ENCODE measurements around the gene KCNG2.

KCNG2 gene

GRCh38 chr18:79878741-79879378 lies 81.1 kb downstream of the KCNG2 start:
- H3K9me3 ChIP-seq (ENCODE audit: control insufficient read depth in 1 of 2, low read length in 2 of 2): no peaks in the 10 kb centered on the region
- no peak overlapping the region for H3K27ac ChIP-seq (ENCODE audit: low read length)
- H3K4me3 ChIP-seq (ENCODE audit: low read depth in 1 of 2, low read length in 2 of 2): no peak overlapping the region
- H3K27me3 ChIP-seq (ENCODE audit: low read depth, low read length): no peaks in the 10 kb centered on the region
- no peaks in the 10 kb centered on the region for H3K36me3 ChIP-seq (ENCODE audit: control insufficient read depth in 1 of 2, insufficient read depth in 2 of 2, low read length in 2 of 2)
- no peaks in the 10 kb centered on the region for H3K4me1 ChIP-seq (ENCODE audit: control insufficient read depth in 1 of 2, insufficient read depth in 2 of 2, low read length in 2 of 2)

GRCh38 chr18:79879566-79879965 lies 81.8 kb downstream of the KCNG2 start:
- no peak overlapping the region for H3K27ac ChIP-seq (ENCODE audit: low read length)
- H3K4me3 ChIP-seq (ENCODE audit: low read depth in 1 of 2, low read length in 2 of 2): no peak overlapping the region
- H3K36me3 ChIP-seq (ENCODE audit: control insufficient read depth in 1 of 2, insufficient read depth in 2 of 2, low read length in 2 of 2): no peaks in the 10 kb centered on the region
- H3K4me1 ChIP-seq (ENCODE audit: control insufficient read depth in 1 of 2, insufficient read depth in 2 of 2, low read length in 2 of 2): no peaks in the 10 kb centered on the region
- H3K27me3 ChIP-seq (ENCODE audit: low read depth, low read length): no peaks in the 10 kb centered on the region
- H3K9me3 ChIP-seq (ENCODE audit: control insufficient read depth in 1 of 2, low read length in 2 of 2): no peaks in the 10 kb centered on the region

- Histone ChIP-seq H3K4me3 (ENCODE audit: low read depth in 1 of 2, low read length in 2 of 2) (no peak overlapping the region), H3K27ac (ENCODE audit: low read length) (no peak overlapping the region), H3K9me3 (ENCODE audit: control insufficient read depth in 1 of 2, low read length in 2 of 2) (no peaks in the 10 kb centered on the region), H3K27me3 (ENCODE audit: low read depth, low read length) (no peaks in the 10 kb centered on the region), H3K36me3 (ENCODE audit: control insufficient read depth in 1 of 2, insufficient read depth in 2 of 2, low read length in 2 of 2) (no peaks in the 10 kb centered on the region), H3K4me1 (ENCODE audit: control insufficient read depth in 1 of 2, insufficient read depth in 2 of 2, low read length in 2 of 2) (no peaks in the 10 kb centered on the region)
Observed at GRCh38 chr18:79881695-79882094, 84.0 kb downstream of the KCNG2 start.

- Histone ChIP-seq H3K36me3 (ENCODE audit: control insufficient read depth in 1 of 2, insufficient read depth in 2 of 2, low read length in 2 of 2) (no peaks in the 10 kb centered on the region), H3K27me3 (ENCODE audit: low read depth, low read length) (no peaks in the 10 kb centered on the region), H3K4me3 (ENCODE audit: low read depth in 1 of 2, low read length in 2 of 2) (no peak overlapping the region), H3K9me3 (ENCODE audit: control insufficient read depth in 1 of 2, low read length in 2 of 2) (peaks cover 0 to 2% of the 10 kb centered on the region in 2 donors), H3K4me1 (ENCODE audit: control insufficient read depth in 1 of 2, insufficient read depth in 2 of 2, low read length in 2 of 2) (no peaks in the 10 kb centered on the region), H3K27ac (ENCODE audit: low read length) (no peak overlapping the region)
Observed at GRCh38 chr18:79882522-79883241, 84.9 kb downstream of the KCNG2 start.

GRCh38 chr18:79883461-79884293 lies 85.9 kb downstream of the KCNG2 start:
- Histone ChIP-seq H3K27ac (ENCODE audit: low read length) (no peak overlapping the region), H3K4me1 (ENCODE audit: control insufficient read depth in 1 of 2, insufficient read depth in 2 of 2, low read length in 2 of 2) (no peaks in the 10 kb centered on the region), H3K36me3 (ENCODE audit: control insufficient read depth in 1 of 2, insufficient read depth in 2 of 2, low read length in 2 of 2) (no peaks in the 10 kb centered on the region), H3K9me3 (ENCODE audit: control insufficient read depth in 1 of 2, low read length in 2 of 2) (peaks cover 0 to 7% of the 10 kb centered on the region in 2 donors), H3K27me3 (ENCODE audit: low read depth, low read length) (no peaks in the 10 kb centered on the region), H3K4me3 (ENCODE audit: low read depth in 1 of 2, low read length in 2 of 2) (no peak overlapping the region)

GRCh38 chr18:79884294-79884962 lies 86.7 kb downstream of the KCNG2 start:
- Histone ChIP-seq H3K36me3 (ENCODE audit: control insufficient read depth in 1 of 2, insufficient read depth in 2 of 2, low read length in 2 of 2) (no peaks in the 10 kb centered on the region), H3K4me1 (ENCODE audit: control insufficient read depth in 1 of 2, insufficient read depth in 2 of 2, low read length in 2 of 2) (no peaks in the 10 kb centered on the region), H3K27ac (ENCODE audit: low read length) (no peak overlapping the region), H3K27me3 (ENCODE audit: low read depth, low read length) (no peaks in the 10 kb centered on the region), H3K4me3 (ENCODE audit: low read depth in 1 of 2, low read length in 2 of 2) (no peak overlapping the region), H3K9me3 (ENCODE audit: control insufficient read depth in 1 of 2, low read length in 2 of 2) (peaks cover 2 to 13% of the 10 kb centered on the region in 2 donors)

- Histone ChIP-seq H3K36me3 (ENCODE audit: control insufficient read depth in 1 of 2, insufficient read depth in 2 of 2, low read length in 2 of 2) (no peaks in the 10 kb centered on the region), H3K27ac (ENCODE audit: low read length) (no peak overlapping the region), H3K27me3 (ENCODE audit: low read depth, low read length) (no peaks in the 10 kb centered on the region)
Observed at GRCh38 chr18:79884963-79885728, 87.4 kb downstream of the KCNG2 start.

GRCh38 chr18:79887181-79888000 lies 89.7 kb downstream of the KCNG2 start:
- Histone ChIP-seq H3K27ac (ENCODE audit: low read length) (no peak overlapping the region), H3K9me3 (ENCODE audit: control insufficient read depth in 1 of 2, low read length in 2 of 2) (peaks cover 7 to 28% of the 10 kb centered on the region in 2 donors), H3K27me3 (ENCODE audit: low read depth, low read length) (no peaks in the 10 kb centered on the region), H3K36me3 (ENCODE audit: control insufficient read depth in 1 of 2, insufficient read depth in 2 of 2, low read length in 2 of 2) (no peaks in the 10 kb centered on the region), H3K4me1 (ENCODE audit: control insufficient read depth in 1 of 2, insufficient read depth in 2 of 2, low read length in 2 of 2) (no peaks in the 10 kb centered on the region), H3K4me3 (ENCODE audit: low read depth in 1 of 2, low read length in 2 of 2) (no peak overlapping the region)

More at GRCh38 chr18:79884963-79885728, 87.4 kb downstream of the KCNG2 start:
- H3K4me3 ChIP-seq (ENCODE audit: low read depth in 1 of 2, low read length in 2 of 2): no peak overlapping the region
- H3K9me3 ChIP-seq (ENCODE audit: control insufficient read depth in 1 of 2, low read length in 2 of 2): peaks cover 7 to 18% of the 10 kb centered on the region in 2 donors
- H3K4me1 ChIP-seq (ENCODE audit: control insufficient read depth in 1 of 2, insufficient read depth in 2 of 2, low read length in 2 of 2): no peaks in the 10 kb centered on the region

- no peaks in the 10 kb centered on the region for H3K4me1 ChIP-seq (ENCODE audit: control insufficient read depth in 1 of 2, insufficient read depth in 2 of 2, low read length in 2 of 2)
- no peaks in the 10 kb centered on the region for H3K36me3 ChIP-seq (ENCODE audit: control insufficient read depth in 1 of 2, insufficient read depth in 2 of 2, low read length in 2 of 2)
- no peaks in the 10 kb centered on the region for H3K27me3 ChIP-seq (ENCODE audit: low read depth, low read length)
- H3K9me3 ChIP-seq (ENCODE audit: control insufficient read depth in 1 of 2, low read length in 2 of 2): peaks cover 7 to 28% of the 10 kb centered on the region in 2 donors
- H3K27ac ChIP-seq (ENCODE audit: low read length): no peak overlapping the region
- H3K4me3 ChIP-seq (ENCODE audit: low read depth in 1 of 2, low read length in 2 of 2): no peak overlapping the region
Observed at GRCh38 chr18:79888016-79888415, 90.3 kb downstream of the KCNG2 start.

GRCh38 chr18:79889569-79889968 lies 91.8 kb downstream of the KCNG2 start:
- Histone ChIP-seq H3K36me3 (ENCODE audit: control insufficient read depth in 1 of 2, insufficient read depth in 2 of 2, low read length in 2 of 2) (no peaks in the 10 kb centered on the region), H3K4me1 (ENCODE audit: control insufficient read depth in 1 of 2, insufficient read depth in 2 of 2, low read length in 2 of 2) (no peaks in the 10 kb centered on the region), H3K27me3 (ENCODE audit: low read depth, low read length) (no peaks in the 10 kb centered on the region), H3K27ac (ENCODE audit: low read length) (no peak overlapping the region), H3K9me3 (ENCODE audit: control insufficient read depth in 1 of 2, low read length in 2 of 2) (peaks cover 16 to 38% of the 10 kb centered on the region in 2 donors), H3K4me3 (ENCODE audit: low read depth in 1 of 2, low read length in 2 of 2) (no peak overlapping the region)

Measured in muscle layer of duodenum (tissue), 2 donors.